Osteoblast (primary cell): ENCODE measurements around the gene S100A10. TPM values are rescaled to one million over a fixed set of nuclear protein-coding genes. Genes with fewer than 3 reads are reported as not detected.

ENCODE experiments used
- DNase-seq: peaks from one replicate; pipeline ENCODE4 v3.0.0; 2011; ENCODE audit warnings: low spot score, mixed read lengths; ENCODE audit not compliant: insufficient read length; ENCODE audit errors: missing footprints
- H2AFZ ChIP-seq: 2 replicates; pipeline ENCODE4 v1.6.0; 2011; ENCODE audit warnings: mild to moderate bottlenecking, low read length
- H3K27ac ChIP-seq: 2 replicates; pipeline ENCODE4 v1.5.1; 2011; ENCODE audit warnings: mild to moderate bottlenecking, low read depth, low read length, moderate library complexity
- H3K27me3 ChIP-seq: 2 replicates; pipeline ENCODE4 v1.6.0; 2012; ENCODE audit warnings: mild to moderate bottlenecking, control low read depth, inconsistent platforms, low read length, moderate library complexity; ENCODE audit not compliant: insufficient read depth
- H3K36me3 ChIP-seq: 2 replicates; pipeline ENCODE4 v1.5.1; 2011; ENCODE audit warnings: mild to moderate bottlenecking, low read length, control low read depth, moderate library complexity; ENCODE audit not compliant: insufficient read depth
- H3K4me1 ChIP-seq: 2 replicates; pipeline ENCODE4 v1.5.1; 2011; ENCODE audit warnings: mild to moderate bottlenecking, low read length, control low read depth, moderate library complexity; ENCODE audit not compliant: insufficient read depth
- H3K4me2 ChIP-seq: 2 replicates; pipeline ENCODE4 v1.6.0; 2011; ENCODE audit warnings: mild to moderate bottlenecking, low read length; ENCODE audit not compliant: insufficient read depth
- H3K4me3 ChIP-seq: fragments of 200-600 bp; sonication (generic); 3 replicates; pipeline ENCODE4 v1.5.1; 2012; ENCODE audit warnings: mild to moderate bottlenecking, low read length, inconsistent platforms; ENCODE audit not compliant: insufficient read depth
- H3K79me2 ChIP-seq: 2 replicates; pipeline ENCODE4 v1.6.0; 2012; ENCODE audit warnings: mild to moderate bottlenecking, low read length, control low read depth, inconsistent platforms; ENCODE audit not compliant: insufficient read depth
- H3K9me3 ChIP-seq: 2 replicates; pipeline ENCODE4 v1.5.1; 2011; ENCODE audit warnings: low read depth, low read length, control low read depth
- H4K20me1 ChIP-seq: 2 replicates; pipeline ENCODE4 v1.6.0; 2012; ENCODE audit warnings: mild to moderate bottlenecking, low read length, control low read depth; ENCODE audit not compliant: insufficient read depth
- total RNA-seq: library from RNA; depleted of rRNA; stranded (reverse); fragments of >200 nt; gene quantifications from 2 replicates; pipeline ENCODE4 v1.2.3, GENCODE V29; 2012
- TF ChIP-seq, protein P1 (sequence below): IDR thresholded peaks from 2 replicates; pipeline ENCODE4 v1.5.1; 2011; ENCODE audit warnings: mild to moderate bottlenecking, low read depth, low read length, moderate library complexity; ENCODE audit errors: extremely low read depth

The S100A10 gene
- total RNA-seq, 1 donor: 116 TPM

DNA sequence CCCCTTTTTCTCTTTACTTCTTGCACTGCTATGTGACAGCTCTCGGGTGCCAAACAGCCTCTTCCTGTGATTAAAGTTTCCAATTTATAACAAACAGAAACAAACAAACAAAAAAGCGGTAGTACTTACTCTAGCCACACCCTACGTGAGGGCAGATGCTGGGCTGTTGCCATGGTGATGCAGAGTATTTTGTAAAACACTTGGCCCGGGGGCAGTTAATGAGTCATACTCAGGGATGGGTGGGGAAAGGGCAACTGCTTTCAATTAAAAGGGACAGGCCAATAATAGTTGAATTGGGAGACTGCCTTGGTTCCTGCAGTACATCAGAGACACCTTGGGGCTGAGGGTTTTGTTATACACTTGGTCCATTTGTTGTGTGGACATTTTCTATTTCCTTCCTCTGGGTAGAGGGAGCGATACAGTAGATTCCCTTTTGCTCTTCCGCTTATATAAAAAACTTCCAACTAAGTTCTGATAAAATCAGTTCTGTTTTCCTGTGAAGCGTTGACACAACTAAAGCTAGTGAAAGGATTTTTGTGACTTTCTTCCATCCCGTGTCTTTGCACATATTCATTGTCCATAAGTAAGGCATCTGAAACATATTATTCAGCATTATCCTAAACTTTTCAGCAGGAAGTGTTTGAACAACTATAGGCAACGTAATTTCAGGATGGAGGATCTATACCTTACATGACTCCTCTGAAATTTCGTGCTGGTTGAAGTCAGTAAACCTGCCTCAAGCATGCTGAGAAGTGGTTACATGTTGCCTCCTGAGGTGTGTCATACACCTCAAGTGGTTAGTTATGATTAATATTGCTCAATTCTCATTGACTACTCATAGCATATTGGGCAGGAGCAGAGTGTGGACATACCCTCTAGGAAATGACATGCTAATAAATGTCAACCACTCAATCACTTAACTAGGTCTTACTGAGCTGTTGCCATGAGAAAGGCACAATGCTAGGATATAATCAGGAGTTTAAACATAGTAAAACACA is 47.6 kb downstream of the S100A10 start:
- Histone ChIP-seq H3K9me3 (no peaks in the 10 kb centered on the region), H3K79me2 (no peaks in the 10 kb centered on the region), H4K20me1 (no peaks in the 10 kb centered on the region), H3K4me2 (peak overlapping the region; percentile 28), H3K27me3 (no peaks in the 10 kb centered on the region), H3K4me3 (no peak overlapping the region), H3K36me3 (no peaks in the 10 kb centered on the region), H3K4me1 (peaks cover 23% of the 10 kb centered on the region), H2AFZ (no peak overlapping the region), H3K27ac (peak overlapping the region; percentile 44)
- TF ChIP-seq, protein P1, sequence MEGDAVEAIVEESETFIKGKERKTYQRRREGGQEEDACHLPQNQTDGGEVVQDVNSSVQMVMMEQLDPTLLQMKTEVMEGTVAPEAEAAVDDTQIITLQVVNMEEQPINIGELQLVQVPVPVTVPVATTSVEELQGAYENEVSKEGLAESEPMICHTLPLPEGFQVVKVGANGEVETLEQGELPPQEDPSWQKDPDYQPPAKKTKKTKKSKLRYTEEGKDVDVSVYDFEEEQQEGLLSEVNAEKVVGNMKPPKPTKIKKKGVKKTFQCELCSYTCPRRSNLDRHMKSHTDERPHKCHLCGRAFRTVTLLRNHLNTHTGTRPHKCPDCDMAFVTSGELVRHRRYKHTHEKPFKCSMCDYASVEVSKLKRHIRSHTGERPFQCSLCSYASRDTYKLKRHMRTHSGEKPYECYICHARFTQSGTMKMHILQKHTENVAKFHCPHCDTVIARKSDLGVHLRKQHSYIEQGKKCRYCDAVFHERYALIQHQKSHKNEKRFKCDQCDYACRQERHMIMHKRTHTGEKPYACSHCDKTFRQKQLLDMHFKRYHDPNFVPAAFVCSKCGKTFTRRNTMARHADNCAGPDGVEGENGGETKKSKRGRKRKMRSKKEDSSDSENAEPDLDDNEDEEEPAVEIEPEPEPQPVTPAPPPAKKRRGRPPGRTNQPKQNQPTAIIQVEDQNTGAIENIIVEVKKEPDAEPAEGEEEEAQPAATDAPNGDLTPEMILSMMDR: no peak
- DNase-seq: peak; percentile 88

GRCh38 chr1:151944857-151945575 is 48.6 kb downstream of the S100A10 start:
- Histone ChIP-seq H3K36me3 (no peaks in the 10 kb centered on the region), H3K4me2 (peak overlapping the region; percentile 28), H3K4me3 (no peak overlapping the region), H4K20me1 (no peaks in the 10 kb centered on the region), H3K27ac (peak overlapping the region; percentile 44), H2AFZ (no peak overlapping the region), H3K79me2 (no peaks in the 10 kb centered on the region), H3K9me3 (no peaks in the 10 kb centered on the region), H3K27me3 (no peaks in the 10 kb centered on the region), H3K4me1 (peaks cover 28% of the 10 kb centered on the region)
- TF ChIP-seq, protein P1: no peak
- DNase-seq: no peak

DNA sequence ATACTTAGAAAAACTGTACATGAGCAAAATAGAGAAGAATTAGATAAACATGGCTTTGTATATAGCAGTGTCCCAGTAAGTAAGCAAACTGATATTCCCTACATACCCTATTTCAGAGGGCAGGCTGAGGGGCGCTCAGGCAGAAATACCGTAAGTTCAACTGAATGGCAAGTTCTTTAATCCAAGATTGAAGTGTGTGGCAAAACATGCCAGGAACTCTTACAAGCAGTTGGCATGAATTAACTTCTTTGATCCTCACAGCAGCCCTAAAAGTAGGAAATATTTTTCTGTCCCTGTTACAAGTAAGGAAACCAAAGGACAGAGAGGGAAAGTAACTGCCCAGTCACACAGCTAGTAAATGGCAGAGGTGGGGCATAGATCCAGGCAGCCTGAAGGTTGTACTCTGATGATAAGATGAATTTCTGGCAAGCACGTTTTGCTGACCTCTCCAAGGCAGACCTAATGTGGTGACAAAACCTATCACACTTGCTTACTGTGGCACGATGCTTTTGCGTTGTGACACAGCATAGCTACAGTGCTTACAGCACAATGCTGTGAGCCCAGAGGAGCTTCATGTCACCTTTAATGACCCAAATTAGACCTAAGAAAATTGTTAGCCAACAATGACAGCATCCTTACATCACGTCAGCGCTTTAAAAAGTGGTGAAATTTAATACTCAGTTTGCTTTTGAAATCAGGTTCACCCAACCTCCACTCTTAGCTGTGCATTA is 49.4 kb downstream of the S100A10 start:
- H3K27ac ChIP-seq: peak overlapping the region; percentile 25
- no peaks in the 10 kb centered on the region for H3K27me3 ChIP-seq
- peaks cover 28% of the 10 kb centered on the region for H3K4me1 ChIP-seq
- H3K79me2 ChIP-seq: no peaks in the 10 kb centered on the region
- peak overlapping the region; percentile 11 for H2AFZ ChIP-seq
- no peaks in the 10 kb centered on the region for H3K9me3 ChIP-seq
- TF ChIP-seq, protein P1: no peak
- no peak overlapping the region for H3K4me2 ChIP-seq
- no peak for DNase-seq
- H3K4me3 ChIP-seq: no peak overlapping the region
- no peaks in the 10 kb centered on the region for H4K20me1 ChIP-seq
- H3K36me3 ChIP-seq: no peaks in the 10 kb centered on the region
